ENCODE results near the gene RNF157.
"Not testable (repeated sequence)": the region's sequence is repeated elsewhere in the genome, so short reads cannot be mapped to it uniquely, and the experiment has no call there.

RNF157 gene

GRCh38 chr17:76208120-76208519 lies 32.2 kb downstream of the RNF157 start:
- no peak for DNase-seq (ENCODE audit: insufficient read length)
- FAIRE-seq, result no peak
- TF ChIP-seq POLR2A (IDR thresholded peaks at IDR 0.05; ENCODE audit: low read depth, low read length) (no peak), POLR2AphosphoS5 (IDR thresholded peaks at IDR 0.05; ENCODE audit: low read depth, low read length) (no peak), TAF1 (IDR thresholded peaks at IDR 0.05; ENCODE audit: borderline replicate concordance, low read depth, low read length) (no peak)

GRCh38 chr17:76207275-76208059 lies 32.8 kb downstream of the RNF157 start:
- FAIRE-seq (peak; percentile 21), DNase-seq (ENCODE audit: insufficient read length) (no peak)
- no peak for TF ChIP-seq POLR2AphosphoS5 (IDR thresholded peaks at IDR 0.05; ENCODE audit: low read depth, low read length)
- no peak for TF ChIP-seq POLR2A (IDR thresholded peaks at IDR 0.05; ENCODE audit: low read depth, low read length)
- TF ChIP-seq TAF1 (IDR thresholded peaks at IDR 0.05; ENCODE audit: borderline replicate concordance, low read depth, low read length), result no peak

- not testable (repeated sequence) for DNase-seq (ENCODE audit: insufficient read length); FAIRE-seq
These were observed 34.6 kb downstream of the RNF157 start for GRCh38 chr17:76205542-76206144.

GRCh38 chr17:76204277-76204676 lies 36.0 kb downstream of the RNF157 start:
- no peak for TF ChIP-seq TAF1 (IDR thresholded peaks at IDR 0.05; ENCODE audit: borderline replicate concordance, low read depth, low read length)
- TF ChIP-seq POLR2AphosphoS5 (IDR thresholded peaks at IDR 0.05; ENCODE audit: low read depth, low read length), result no peak
- no peak for TF ChIP-seq POLR2A (IDR thresholded peaks at IDR 0.05; ENCODE audit: low read depth, low read length)
- no peak for DNase-seq (ENCODE audit: insufficient read length)
- FAIRE-seq, result no peak

- no peak for DNase-seq (ENCODE audit: insufficient read length)
- no peak for FAIRE-seq
These were observed 39.9 kb downstream of the RNF157 start for GRCh38 chr17:76200354-76200753.

GRCh38 chr17:76199469-76199868 lies 40.8 kb downstream of the RNF157 start:
- DNase-seq (ENCODE audit: insufficient read length), result no peak
- no peak for TF ChIP-seq POLR2AphosphoS5 (IDR thresholded peaks at IDR 0.05; ENCODE audit: low read depth, low read length)
- TF ChIP-seq POLR2A (IDR thresholded peaks at IDR 0.05; ENCODE audit: low read depth, low read length), result no peak
- no peak for TF ChIP-seq TAF1 (IDR thresholded peaks at IDR 0.05; ENCODE audit: borderline replicate concordance, low read depth, low read length)
- no peak for FAIRE-seq

More at GRCh38 chr17:76200354-76200753, 39.9 kb downstream of the RNF157 start:
- TF ChIP-seq POLR2A (IDR thresholded peaks at IDR 0.05; ENCODE audit: low read depth, low read length), result no peak
- no peak for TF ChIP-seq TAF1 (IDR thresholded peaks at IDR 0.05; ENCODE audit: borderline replicate concordance, low read depth, low read length)
- TF ChIP-seq POLR2AphosphoS5 (IDR thresholded peaks at IDR 0.05; ENCODE audit: low read depth, low read length), result no peak

- FAIRE-seq, result no peak
- DNase-seq (ENCODE audit: insufficient read length), result no peak
- TF ChIP-seq POLR2A (IDR thresholded peaks at IDR 0.05; ENCODE audit: low read depth, low read length) (no peak), POLR2AphosphoS5 (IDR thresholded peaks at IDR 0.05; ENCODE audit: low read depth, low read length) (no peak), TAF1 (IDR thresholded peaks at IDR 0.05; ENCODE audit: borderline replicate concordance, low read depth, low read length) (no peak)
These were observed 41.6 kb downstream of the RNF157 start for GRCh38 chr17:76198702-76199101.

- DNase-seq (ENCODE audit: insufficient read length) (no peak), FAIRE-seq (no peak)
- TF ChIP-seq POLR2A (IDR thresholded peaks at IDR 0.05; ENCODE audit: low read depth, low read length) (no peak), POLR2AphosphoS5 (IDR thresholded peaks at IDR 0.05; ENCODE audit: low read depth, low read length) (no peak), TAF1 (IDR thresholded peaks at IDR 0.05; ENCODE audit: borderline replicate concordance, low read depth, low read length) (no peak)
These were observed 42.4 kb downstream of the RNF157 start for GRCh38 chr17:76197911-76198310.

- DNase-seq (ENCODE audit: insufficient read length), result no peak
- TF ChIP-seq POLR2AphosphoS5 (IDR thresholded peaks at IDR 0.05; ENCODE audit: low read depth, low read length) (no peak), POLR2A (IDR thresholded peaks at IDR 0.05; ENCODE audit: low read depth, low read length) (no peak), TAF1 (IDR thresholded peaks at IDR 0.05; ENCODE audit: borderline replicate concordance, low read depth, low read length) (no peak)
- no peak for FAIRE-seq
These were observed 43.6 kb downstream of the RNF157 start for GRCh38 chr17:76196675-76197074.

GRCh38 chr17:76195281-76196096 lies 44.8 kb downstream of the RNF157 start:
- no peak for FAIRE-seq
- TF ChIP-seq TAF1 (IDR thresholded peaks at IDR 0.05; ENCODE audit: borderline replicate concordance, low read depth, low read length), result no peak
- no peak for TF ChIP-seq POLR2A (IDR thresholded peaks at IDR 0.05; ENCODE audit: low read depth, low read length)
- TF ChIP-seq POLR2AphosphoS5 (IDR thresholded peaks at IDR 0.05; ENCODE audit: low read depth, low read length), result no peak

GRCh38 chr17:76193591-76193990 lies 46.7 kb downstream of the RNF157 start:
- no peak for DNase-seq (ENCODE audit: insufficient read length)
- TF ChIP-seq TAF1 (IDR thresholded peaks at IDR 0.05; ENCODE audit: borderline replicate concordance, low read depth, low read length) (no peak), POLR2AphosphoS5 (IDR thresholded peaks at IDR 0.05; ENCODE audit: low read depth, low read length) (no peak)
- no peak for FAIRE-seq

More at GRCh38 chr17:76195281-76196096, 44.8 kb downstream of the RNF157 start:
- no peak for DNase-seq (ENCODE audit: insufficient read length)
